GM18526 (cell line): ENCODE measurements around the gene RPS17.
A peak's percentile ranks its signal among the peaks of the same experiment; 100 is the strongest.

Source experiments
- POLR2A ChIP-seq: IDR thresholded peaks from 3 replicates; pipeline ENCODE4 v1.6.1; 2011; ENCODE audit not compliant: insufficient read length; ENCODE audit errors: extremely low read depth

RPS17 gene

DNA sequence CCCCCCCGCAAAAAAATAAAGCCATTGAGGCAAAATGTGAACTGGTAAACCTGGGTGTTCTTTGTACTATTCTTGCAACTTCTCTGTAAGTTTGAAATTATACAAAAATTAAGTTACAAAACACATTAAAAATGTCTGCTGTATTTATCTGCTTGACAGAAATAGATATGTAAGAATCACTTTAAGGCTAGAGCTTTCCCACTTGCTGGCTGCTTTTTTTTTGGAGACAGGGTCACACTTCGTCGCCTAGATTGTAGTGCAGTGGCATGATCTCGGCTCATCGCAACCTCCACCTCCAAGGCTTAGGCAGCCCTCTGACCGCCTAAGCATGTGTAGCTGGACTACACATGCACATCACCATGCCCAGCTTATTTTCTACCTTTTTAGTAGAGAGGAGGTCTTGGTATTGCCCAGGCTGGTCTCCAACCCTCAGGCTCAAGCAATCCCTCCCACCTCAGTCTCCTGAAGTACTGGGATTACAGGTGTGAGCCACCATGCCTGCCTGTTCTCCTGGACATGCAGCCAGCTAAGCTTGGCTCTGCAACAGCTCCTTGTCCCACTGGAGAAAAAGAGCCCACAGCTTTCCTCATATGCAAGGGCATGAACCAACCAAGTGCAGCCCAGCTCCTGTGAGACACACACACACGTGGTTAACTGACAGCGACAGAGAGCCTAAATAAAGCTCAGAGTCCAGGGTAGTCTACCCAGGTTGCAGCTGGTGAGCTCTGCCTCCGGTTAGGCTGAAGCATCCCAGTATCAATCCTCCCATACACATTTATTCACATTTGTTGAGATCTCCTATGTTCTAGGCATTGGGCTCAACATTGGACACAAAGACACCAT, 4.5 kb downstream of the RPS17 start:
- TF ChIP-seq POLR2A: peak; percentile 29

DNA sequence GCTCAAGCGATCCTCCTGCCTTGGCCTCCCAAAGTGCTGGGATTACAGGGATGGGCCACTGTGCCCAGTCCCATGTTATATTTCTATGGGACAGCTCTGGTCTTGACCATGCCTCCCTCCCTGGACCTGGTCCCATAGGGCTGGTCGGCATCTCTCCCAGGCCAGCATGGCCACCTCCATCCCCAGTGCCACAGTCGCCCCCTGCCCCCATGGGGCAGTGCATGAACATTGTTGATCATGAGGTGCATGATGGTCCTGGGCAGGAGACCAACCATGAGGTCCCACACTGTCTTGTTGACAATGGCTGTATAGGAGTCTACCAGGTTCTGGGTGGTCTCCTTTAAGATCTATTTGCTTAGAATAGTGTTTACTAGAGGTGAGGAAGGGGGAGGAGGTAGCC, 6.5 kb downstream of the RPS17 start:
- no peak for TF ChIP-seq POLR2A

DNA sequence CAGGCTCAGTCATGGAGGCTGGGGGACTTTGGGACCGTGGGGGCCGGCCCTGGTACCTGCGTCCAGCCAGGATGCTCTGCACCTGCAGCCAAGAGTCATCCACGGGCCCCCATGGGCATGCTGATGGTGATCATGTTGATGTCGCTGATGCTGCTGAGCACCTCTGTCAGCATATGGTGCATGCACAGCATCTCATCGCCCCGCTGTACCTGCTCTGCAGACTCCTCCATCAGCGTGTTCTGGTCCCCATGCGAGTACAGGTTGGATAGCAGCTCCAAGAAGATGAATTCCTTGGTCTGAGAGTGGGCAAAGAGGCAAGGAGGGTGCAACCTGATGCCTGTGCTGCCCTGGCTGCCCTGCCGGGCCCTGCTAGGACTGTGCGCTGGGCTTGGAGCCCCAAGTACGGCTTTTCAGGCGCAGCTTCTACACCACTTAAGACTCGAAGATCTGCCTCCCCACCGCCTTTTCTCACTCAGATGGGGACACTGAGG, 7.2 kb downstream of the RPS17 start:
- no peak for TF ChIP-seq POLR2A

DNA sequence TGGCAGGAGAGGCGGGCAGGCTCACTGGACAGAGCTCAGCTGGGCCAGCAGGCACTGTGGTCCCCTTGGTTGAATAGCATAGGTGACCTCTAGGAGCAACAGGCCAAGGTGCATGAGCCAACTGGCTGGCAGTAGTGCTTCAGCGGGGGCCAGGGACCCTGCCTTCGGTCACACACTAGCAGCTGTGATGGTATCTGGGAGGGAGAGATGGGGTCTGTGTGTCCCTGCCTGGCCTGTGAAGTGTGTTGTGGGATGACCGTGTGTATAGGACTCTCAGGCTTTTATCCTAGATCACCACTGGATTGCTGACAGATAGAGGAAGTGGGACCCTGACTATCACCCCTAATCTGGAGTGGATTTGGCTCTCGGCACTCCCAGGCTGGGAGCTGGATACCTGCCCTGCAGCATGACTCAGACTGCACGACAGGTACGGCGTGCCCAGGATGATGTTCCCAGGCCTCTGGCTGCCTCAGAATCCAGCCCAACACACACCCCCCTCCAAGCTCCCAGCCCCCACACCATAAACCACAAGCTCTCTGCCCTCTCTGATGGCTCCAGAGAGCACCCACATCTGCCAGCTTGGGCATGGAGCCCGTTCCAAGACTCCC, 7.8 kb downstream of the RPS17 start:
- no peak for TF ChIP-seq POLR2A

DNA sequence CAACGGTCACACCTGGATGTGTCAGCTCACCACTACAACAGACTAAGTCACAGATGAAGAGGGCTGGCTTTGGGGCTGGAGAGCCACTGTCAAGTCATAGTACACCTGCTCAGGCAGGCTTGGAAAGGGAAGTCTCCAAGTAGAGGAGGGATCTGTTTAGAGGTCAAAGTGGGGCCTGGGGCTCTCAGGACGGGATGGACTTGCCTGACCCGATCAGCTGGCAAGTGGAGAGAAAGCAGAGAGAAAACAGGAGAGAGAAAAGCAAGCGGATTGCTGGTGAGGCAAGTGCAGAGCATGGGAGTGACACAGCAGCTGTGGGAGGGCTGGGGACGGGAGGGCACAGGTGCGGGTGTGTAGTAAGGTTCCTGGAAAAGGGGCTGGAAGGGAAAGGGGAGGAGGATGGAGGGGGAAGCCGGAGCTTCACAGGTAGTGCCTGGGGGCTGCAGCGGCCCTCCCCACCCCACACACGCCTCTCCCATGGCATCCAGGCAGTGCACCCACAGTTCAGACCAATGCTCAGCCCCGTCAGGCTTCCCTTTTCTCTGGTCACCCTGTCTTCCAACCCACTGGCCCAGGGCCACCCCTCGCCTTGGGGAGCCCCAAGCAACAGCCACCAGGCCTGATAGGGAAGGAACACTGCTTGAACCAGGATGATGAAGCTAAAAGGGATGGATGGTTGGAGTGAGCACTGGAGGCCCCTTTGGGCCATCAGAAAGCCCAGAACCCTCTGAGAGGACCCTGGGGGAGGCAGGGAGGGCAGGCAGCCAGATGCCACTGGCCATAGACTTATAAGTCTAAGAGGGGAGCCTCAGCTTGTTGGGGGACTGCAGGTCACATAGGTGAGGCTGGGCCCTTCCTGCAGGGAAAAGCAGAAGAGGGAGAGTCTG, 8.5 kb downstream of the RPS17 start:
- TF ChIP-seq POLR2A: no peak

DNA sequence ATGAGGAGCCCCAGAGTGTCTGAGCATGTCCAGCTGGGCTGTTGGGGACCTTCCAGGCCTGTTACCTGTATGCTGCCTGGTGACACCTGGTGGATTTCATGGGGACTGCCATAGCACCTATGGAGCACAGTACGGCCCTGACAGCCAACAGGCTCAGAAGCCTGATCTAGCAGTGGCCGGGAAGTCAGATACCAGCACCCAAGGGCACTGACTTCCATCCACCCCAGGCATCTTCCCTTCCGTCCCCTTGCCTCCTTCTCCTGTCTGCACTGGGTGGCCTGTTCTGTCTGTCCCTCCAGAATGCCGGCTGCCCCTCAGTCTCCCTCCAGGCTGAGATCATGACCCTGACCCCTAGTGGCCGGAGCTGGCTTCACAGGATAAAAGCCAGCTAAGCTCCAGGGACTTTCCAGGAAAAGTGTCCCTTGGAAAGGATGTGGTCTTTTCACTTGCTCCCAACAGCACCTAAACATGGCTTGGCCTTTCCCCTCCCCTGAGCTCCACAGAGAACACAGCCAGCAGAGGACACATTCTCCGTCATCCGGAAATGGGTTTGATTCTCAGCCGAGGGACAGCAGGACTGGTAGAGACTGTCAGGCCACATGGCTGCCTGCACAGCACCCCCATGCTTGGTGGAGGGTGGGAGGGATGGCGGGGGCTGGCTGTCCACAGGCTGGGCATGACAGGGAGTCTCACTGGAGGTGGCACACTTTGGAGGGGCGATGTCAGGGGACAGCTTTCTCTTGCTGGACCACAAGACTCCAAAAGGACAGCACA, 9.5 kb downstream of the RPS17 start:
- no peak for TF ChIP-seq POLR2A

DNA sequence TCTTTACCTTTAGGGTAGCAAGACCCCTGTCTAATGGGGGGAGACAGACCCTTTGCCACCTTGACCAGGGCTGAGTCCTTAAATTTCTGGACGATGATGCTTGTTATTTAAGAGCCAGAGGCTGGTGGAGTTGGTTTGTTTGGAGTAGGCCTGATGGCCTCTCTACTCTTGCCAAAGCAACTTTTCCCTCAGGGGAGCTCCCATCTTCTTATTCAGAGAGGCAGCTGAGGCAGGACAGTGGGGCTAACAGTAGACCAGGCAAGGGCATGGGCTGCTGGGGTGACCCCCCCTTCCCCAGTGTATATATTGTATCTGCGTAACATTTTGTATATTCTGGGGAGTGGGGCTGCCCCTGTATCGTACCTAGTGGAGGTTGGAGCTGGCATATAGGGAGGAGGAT, 10.3 kb downstream of the RPS17 start:
- TF ChIP-seq POLR2A: no peak
